ENCODE measurements around the gene SRRM2. TPM values are rescaled to one million over a fixed set of nuclear protein-coding genes. Genes with fewer than 3 reads are reported as not detected.

Gene SRRM2
- polyA plus RNA-seq, 1 donor (not counting 4 experiments of a cell fraction or from before 2014, with no cell fraction given) = 101 TPM

- Histone ChIP-seq H3K4me1 (ENCODE audit: control insufficient read depth, extremely low read depth, insufficient read depth, low read length) (no peaks in the 10 kb centered on the region), H3K9me1 (ENCODE audit: control insufficient read depth, extremely low read depth, insufficient read depth, low read length) (no peaks in the 10 kb centered on the region), H3K27ac (ENCODE audit: control insufficient read depth, insufficient read depth, low read length) (no peak overlapping the region), H3K27me3 (ENCODE audit: control insufficient read depth, extremely low read depth, insufficient read depth, low read length) (no peaks in the 10 kb centered on the region), H3K4me2 (ENCODE audit: control insufficient read depth, extremely low read depth, insufficient read depth, low read depth, low read length) (no peak overlapping the region), H3K36me3 (ENCODE audit: control insufficient read depth in 2 of 2, extremely low read depth in 1 of 2, insufficient read depth in 2 of 2, low read length in 2 of 2) (peaks cover 0 to 2% of the 10 kb centered on the region in 2 experiments), H3K4me3 (ENCODE audit: control insufficient read depth in 2 of 3, extremely low read depth in 1 of 3, insufficient read depth in 2 of 3, low read depth in 1 of 3, low read length in 3 of 3) (no peak overlapping the region), H4K20me1 (ENCODE audit: control insufficient read depth, extremely low read depth, insufficient read depth, low read length) (no peaks in the 10 kb centered on the region), H2AFZ (ENCODE audit: control insufficient read depth, low read length) (no peak overlapping the region), H3K9ac (ENCODE audit: control insufficient read depth, extremely low read depth, insufficient read depth, low read length) (no peak overlapping the region), H3K9me3 (ENCODE audit: control insufficient read depth, low read depth, low read length) (no peaks in the 10 kb centered on the region), H3K79me2 (ENCODE audit: control insufficient read depth, insufficient read depth, low read length) (no peaks in the 10 kb centered on the region)
- dilution Hi-C loops (cut with MboI; ENCODE audit: extremely low pct_ligation_motif_present, low sequenced_read_pairs) = no loop called here
- FAIRE-seq (no peak), DNase-seq (ENCODE audit: low read depth, low spot score) (no peak)
- TF ChIP-seq EZH2 (IDR thresholded peaks at IDR 0.05; ENCODE audit: low read length) = no peak
- no peak for TF ChIP-seq CTCF (optimal IDR thresholded peaks at IDR 0.05 in 1 of 3, IDR thresholded peaks at IDR 0.05 in 1 of 3, conservative IDR thresholded peaks at IDR 0.05 in 1 of 3; ENCODE audit: extremely low read depth in 1 of 3, insufficient read depth in 2 of 3, low read length in 3 of 3)
Measured at GRCh38 chr16:2744711-2745110, 7.7 kb upstream of the SRRM2 start.

GRCh38 chr16:2745116-2745890 is 7.1 kb upstream of the SRRM2 start:
- Histone ChIP-seq H3K4me2 (ENCODE audit: control insufficient read depth, extremely low read depth, insufficient read depth, low read depth, low read length) (no peak overlapping the region), H3K9me3 (ENCODE audit: control insufficient read depth, low read depth, low read length) (no peaks in the 10 kb centered on the region), H3K36me3 (ENCODE audit: control insufficient read depth in 2 of 2, extremely low read depth in 1 of 2, insufficient read depth in 2 of 2, low read length in 2 of 2) (peaks cover 0 to 2% of the 10 kb centered on the region in 2 experiments), H3K27ac (ENCODE audit: control insufficient read depth, insufficient read depth, low read length) (no peak overlapping the region), H3K9me1 (ENCODE audit: control insufficient read depth, extremely low read depth, insufficient read depth, low read length) (no peaks in the 10 kb centered on the region), H3K4me3 (ENCODE audit: control insufficient read depth in 2 of 3, extremely low read depth in 1 of 3, insufficient read depth in 2 of 3, low read depth in 1 of 3, low read length in 3 of 3) (no peak overlapping the region), H4K20me1 (ENCODE audit: control insufficient read depth, extremely low read depth, insufficient read depth, low read length) (no peaks in the 10 kb centered on the region), H3K4me1 (ENCODE audit: control insufficient read depth, extremely low read depth, insufficient read depth, low read length) (no peaks in the 10 kb centered on the region), H3K9ac (ENCODE audit: control insufficient read depth, extremely low read depth, insufficient read depth, low read length) (no peak overlapping the region), H2AFZ (ENCODE audit: control insufficient read depth, low read length) (no peak overlapping the region), H3K79me2 (ENCODE audit: control insufficient read depth, insufficient read depth, low read length) (no peaks in the 10 kb centered on the region), H3K27me3 (ENCODE audit: control insufficient read depth, extremely low read depth, insufficient read depth, low read length) (no peaks in the 10 kb centered on the region)
- FAIRE-seq (no peak), DNase-seq (ENCODE audit: low read depth, low spot score) (no peak)
- TF ChIP-seq CTCF (optimal IDR thresholded peaks at IDR 0.05 in 1 of 3, IDR thresholded peaks at IDR 0.05 in 1 of 3, conservative IDR thresholded peaks at IDR 0.05 in 1 of 3; ENCODE audit: extremely low read depth in 1 of 3, insufficient read depth in 2 of 3, low read length in 3 of 3) (no peak), EZH2 (IDR thresholded peaks at IDR 0.05; ENCODE audit: low read length) (no peak)
- dilution Hi-C loops (cut with MboI; ENCODE audit: extremely low pct_ligation_motif_present, low sequenced_read_pairs) = no loop called here

Measured in keratinocyte (primary cell).